Transverse colon (tissue), 4 donors: ENCODE measurements around the gene SLC26A8. TPM values are rescaled to one million over a fixed set of nuclear protein-coding genes. Genes with fewer than 3 reads are reported as not detected.

ENCODE experiments used
- DNase-seq: peaks from one replicate; pipeline ENCODE4 v3.0.0-alpha.2; 2019
- H3K27ac ChIP-seq, 4 donors: fragments of 200-600 bp; sonication (generic); 2 replicates each; pipeline ENCODE4 v1.5.1; 2016 to 2018; ENCODE audit warnings: inconsistent platforms in 4 of 4
- H3K27me3 ChIP-seq: fragments of 200-600 bp; sonication (generic); 2 replicates; pipeline ENCODE4 v1.5.1; 2017; ENCODE audit warnings: inconsistent platforms
- H3K36me3 ChIP-seq, 4 donors: fragments of 200-600 bp; sonication (generic); 2 replicates each; pipeline ENCODE4 v1.5.1; 2017 to 2019; ENCODE audit warnings: inconsistent platforms in 4 of 4
- H3K4me1 ChIP-seq, 4 donors: fragments of 200-600 bp; sonication (generic); 2 replicates each; pipeline ENCODE4 v1.5.1; 2017 to 2020; ENCODE audit warnings: inconsistent platforms in 4 of 4
- H3K4me3 ChIP-seq, 4 donors: fragments of 200-600 bp; sonication (generic); 1 replicate in 1 of 4; 2 replicates in 3 of 4; pipeline versions ENCODE4 v1.5.1 to v1.6.1; 2017 to 2019; ENCODE audit warnings: inconsistent platforms in 4 of 4
- H3K9me3 ChIP-seq, 2 donors: fragments of 200-600 bp; sonication (generic); 2 replicates each; pipeline ENCODE4 v1.5.1; 2017 to 2019; ENCODE audit warnings: inconsistent platforms in 2 of 2
- CTCF ChIP-seq, 5 experiments: fragments of 200-600 bp in 3 of 5; fragments of 450-650 bp in 2 of 5; sonication (generic) in 3 of 5; IDR thresholded peaks; 1 replicate in 2 of 5; 2 replicates in 3 of 5; pipeline ENCODE4 v1.5.1; 2016 to 2017; ENCODE audit warnings: antibody characterized with exemption in 5 of 5, inconsistent platforms in 3 of 5, mild to moderate bottlenecking in 2 of 5, moderate library complexity in 1 of 5
- EP300 ChIP-seq: sonication (generic); formaldehyde crosslinking; IDR thresholded peaks from one replicate; pipeline ENCODE4 v1.6.1; 2017; ENCODE audit warnings: antibody characterized with exemption, low read depth
- POLR2A ChIP-seq: fragments of 450-650 bp; IDR thresholded peaks from one replicate; pipeline ENCODE4 v1.6.1; 2016; ENCODE audit warnings: antibody characterized with exemption, mild to moderate bottlenecking, moderate library complexity
- POLR2AphosphoS5 ChIP-seq, 3 donors: sonication (generic); formaldehyde crosslinking; IDR thresholded peaks; one replicate each; pipeline ENCODE4 v1.6.1; 2016; ENCODE audit warnings: antibody characterized with exemption in 3 of 3
- WGBS, 2 donors: methylation state at CpG; one replicate each; pipeline ENCODE4 v1.1.5; 2018; ENCODE audit warnings: low coverage in 1 of 2; 5-methylcytosine and 5-hydroxymethylcytosine counted together
- in situ Hi-C, 4 donors: fragments of 200-750 bp; cut with MboI; loops; one replicate each; pipeline versions ENCODE4 v1.15.0 to v1.15.1; 2017; ENCODE audit warnings: low sequenced_read_pairs in 3 of 4, low pct_ligation_motif_present in 1 of 4, low pct_unique_long_range_greater_than_20kb in 1 of 4
- intact Hi-C: fragments of 100-400 bp; cut with DNase I; formaldehyde crosslinking; loops from one replicate; pipeline ENCODE4 v1.15.1; 2023; ENCODE audit warnings: low total_unique reads
- total RNA-seq, 4 donors: library from RNA; depleted of rRNA; stranded (reverse); fragments of >200 nt; gene quantifications; one replicate each; pipeline ENCODE4 v1.1.0, GENCODE V29; 2016

The SLC26A8 gene
- total RNA-seq, 4 donors from 2014 or later, result 1.1 to 2.6 TPM; not detected in 2

DNA sequence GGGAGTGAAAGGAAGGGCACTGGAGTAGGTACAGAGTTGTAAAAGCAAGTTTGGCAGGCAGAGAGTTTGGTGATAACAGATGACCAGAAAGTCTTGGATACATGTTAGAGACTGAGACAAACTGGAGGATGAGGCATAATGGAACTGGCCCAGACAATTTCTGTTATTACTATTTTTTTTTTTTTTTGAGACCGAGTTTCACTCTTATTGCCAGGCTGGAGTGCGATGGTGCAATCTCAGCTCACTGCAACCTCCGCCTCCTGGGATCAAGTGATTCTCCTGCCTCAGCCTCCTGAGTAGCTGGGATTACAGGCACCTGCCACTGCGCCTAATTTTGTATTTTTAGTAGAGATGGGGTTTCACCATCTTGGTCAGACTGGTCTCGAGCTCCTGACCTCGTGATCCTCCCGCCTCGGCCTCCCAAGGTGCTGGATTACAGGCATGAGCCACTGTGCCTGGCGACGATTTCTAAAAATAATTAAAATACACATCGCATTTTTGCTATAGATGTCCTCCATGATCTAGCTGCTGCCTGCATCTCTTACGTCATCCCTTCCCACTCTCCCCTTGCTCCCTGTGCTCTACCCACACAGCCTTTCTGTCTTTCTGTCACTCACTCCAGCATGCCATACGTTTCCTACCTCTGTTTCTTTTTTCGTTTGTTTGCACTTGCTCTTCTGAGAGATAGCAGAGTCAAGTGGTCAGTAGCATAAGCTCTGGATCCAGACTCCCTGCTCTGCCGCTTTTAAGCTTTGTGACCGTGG lies 26.7 kb upstream of the SLC26A8 start:
- TF ChIP-seq POLR2A, result no peak
- TF ChIP-seq EP300, result no peak
- no peak for TF ChIP-seq POLR2AphosphoS5 (IDR thresholded peaks at IDR 0.05)
- TF ChIP-seq CTCF (IDR thresholded peaks at IDR 0.05), result no peak

DNA sequence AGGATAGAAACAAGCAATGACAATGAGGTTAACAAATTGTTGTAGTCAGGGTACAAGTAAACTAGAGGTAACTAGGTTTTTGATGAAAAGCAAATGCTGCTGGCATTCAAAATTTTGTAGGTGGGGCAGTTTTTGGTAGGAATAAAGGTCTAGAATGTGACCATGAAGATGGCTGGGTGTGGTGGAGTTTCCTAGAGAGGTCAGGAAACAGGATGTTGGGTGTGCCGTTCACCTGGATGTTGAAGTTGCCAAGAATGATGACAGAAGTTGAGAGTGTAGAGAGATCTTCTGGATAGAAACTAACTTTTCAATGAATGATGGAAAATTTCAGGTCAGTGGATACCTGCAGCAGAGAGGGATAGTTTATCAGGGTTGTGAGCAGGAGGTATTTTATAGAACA lies 25.9 kb upstream of the SLC26A8 start:
- WGBS, 2 donors, result 45 to 63% methylated on average over 1 of the region's 1 CpG
- Histone ChIP-seq H3K4me3 (no peak overlapping the region), H3K4me1 (peaks cover 14 to 91% (median 37%) of the 10 kb centered on the region in 4 donors), H3K27ac (peak overlapping the region in 1 of 4 donors; percentile 5), H3K9me3 (no peaks in the 10 kb centered on the region), H3K27me3 (no peaks in the 10 kb centered on the region), H3K36me3 (peaks cover 0 to 5% (median 0%) of the 10 kb centered on the region in 4 donors)
- TF ChIP-seq EP300 (no peak), CTCF (IDR thresholded peaks at IDR 0.05) (no peak), POLR2A (no peak), POLR2AphosphoS5 (IDR thresholded peaks at IDR 0.05) (no peak)
- intact Hi-C loops (no loop called here), in situ Hi-C loops (no loop called here)
- peak; percentile 18 for DNase-seq

More for the DNA sequence above, 26.7 kb upstream of the SLC26A8 start:
- Histone ChIP-seq H3K4me1 (peaks cover 19 to 93% (median 33%) of the 10 kb centered on the region in 4 donors), H3K27ac (peak overlapping the region in 1 of 4 donors; percentile 10), H3K4me3 (no peak overlapping the region), H3K36me3 (peaks cover 0 to 5% (median 0%) of the 10 kb centered on the region in 4 donors), H3K9me3 (no peaks in the 10 kb centered on the region), H3K27me3 (no peaks in the 10 kb centered on the region)
- in situ Hi-C loops, result no loop called here
- intact Hi-C loops, result no loop called here
- WGBS, 2 donors, result 84 to 88% methylated on average over 13 to 16 of the region's 16 CpGs
- no peak for DNase-seq

- H3K9me3 ChIP-seq, result no peaks in the 10 kb centered on the region
- WGBS, 2 donors, result 83 to 98% methylated on average over 2 of the region's 2 CpGs
- no peak for DNase-seq
- H3K27ac ChIP-seq, result peak overlapping the region in 1 of 4 donors; percentile 5
- in situ Hi-C loops (no loop called here), intact Hi-C loops (no loop called here)
- peaks cover 0 to 5% (median 0%) of the 10 kb centered on the region in 4 donors for H3K36me3 ChIP-seq
- no peak overlapping the region for H3K4me3 ChIP-seq
- peaks cover 13 to 92% (median 34%) of the 10 kb centered on the region in 4 donors for H3K4me1 ChIP-seq
- no peak for TF ChIP-seq POLR2AphosphoS5 (IDR thresholded peaks at IDR 0.05)
- TF ChIP-seq EP300, result no peak
- no peak for TF ChIP-seq CTCF (IDR thresholded peaks at IDR 0.05)
- TF ChIP-seq POLR2A, result no peak
- H3K27me3 ChIP-seq, result no peaks in the 10 kb centered on the region
Measured at GRCh38 chr6:36049582-36049981, 25.1 kb upstream of the SLC26A8 start.

- H3K4me1 ChIP-seq, result peaks cover 20 to 84% (median 42%) of the 10 kb centered on the region in 4 donors
- peak overlapping the region in 1 of 4 donors; percentile 20 for H3K27ac ChIP-seq
- no peak for TF ChIP-seq EP300
- TF ChIP-seq POLR2A, result no peak
- no peak for TF ChIP-seq CTCF (IDR thresholded peaks at IDR 0.05)
- TF ChIP-seq POLR2AphosphoS5 (IDR thresholded peaks at IDR 0.05), result no peak
- no peaks in the 10 kb centered on the region for H3K9me3 ChIP-seq
- WGBS, 2 donors, result 81 to 93% methylated on average over 7 to 12 of the region's 12 CpGs
- H3K36me3 ChIP-seq, result no peaks in the 10 kb centered on the region
- intact Hi-C loops, result no loop called here
- DNase-seq, result no peak
- in situ Hi-C loops, result no loop called here
- H3K27me3 ChIP-seq, result no peaks in the 10 kb centered on the region
- H3K4me3 ChIP-seq, result no peak overlapping the region
Measured at GRCh38 chr6:36042618-36043260, 18.3 kb upstream of the SLC26A8 start.
